Stomach (tissue), 9 donors: ENCODE results near the gene PDGFD. TPM values are rescaled to one million over a fixed set of nuclear protein-coding genes. Genes with fewer than 3 reads are reported as not detected.

ENCODE experiments used
- DNase-seq, 2 donors: peaks; one replicate each; pipeline versions ENCODE4 v3.0.0 to v3.0.0-alpha.2; 2013 to 2019
- H3K27ac ChIP-seq, 5 donors: fragments of 200-600 bp in 4 of 5; sonication (generic) in 4 of 5; one replicate each; pipeline ENCODE4 v1.5.1; 2013 to 2019; ENCODE audit warnings: mild to moderate bottlenecking in 1 of 5, moderate library complexity in 1 of 5
- H3K27me3 ChIP-seq, 3 donors: fragments of 200-600 bp; sonication (generic); one replicate each; pipeline ENCODE4 v1.5.1; 2017 to 2019; ENCODE audit warnings: mixed run types in 1 of 3
- H3K36me3 ChIP-seq, 4 donors: fragments of 200-600 bp; sonication (generic); 1 replicate in 3 of 4; 2 replicates in 1 of 4; pipeline ENCODE4 v1.5.1; 2016 to 2019
- H3K4me1 ChIP-seq, 4 donors: fragments of 200-600 bp; sonication (generic); one replicate each; pipeline ENCODE4 v1.5.1; 2016 to 2019
- H3K4me3 ChIP-seq, 4 donors: fragments of 200-600 bp; sonication (generic) in 3 of 4; one replicate each; pipeline ENCODE4 v1.5.1; 2016 to 2019; ENCODE audit warnings: mild to moderate bottlenecking in 1 of 4
- H3K9me3 ChIP-seq, 4 donors: fragments of 200-600 bp; sonication (generic); one replicate each; pipeline ENCODE4 v1.5.1; 2016 to 2019
- EP300 ChIP-seq: sonication (generic); formaldehyde crosslinking; IDR thresholded peaks from one replicate; pipeline ENCODE4 v1.6.1; 2017; ENCODE audit warnings: antibody characterized with exemption
- POLR2A ChIP-seq, 4 donors: fragments of 450-650 bp; IDR thresholded peaks; one replicate each; pipeline ENCODE4 v1.6.1; 2016; ENCODE audit warnings: antibody characterized with exemption in 4 of 4, control low read depth in 2 of 4, mild to moderate bottlenecking in 1 of 4, moderate library complexity in 1 of 4
- POLR2AphosphoS5 ChIP-seq, 3 donors: sonication (generic); formaldehyde crosslinking; IDR thresholded peaks; one replicate each; pipeline ENCODE4 v1.6.1; 2016; ENCODE audit warnings: antibody characterized with exemption in 3 of 3
- WGBS, 5 donors: extraction: QIAGEN DNeasy Blood & Tissue Kit in 3 of 5; methylation state at CpG; one replicate each; pipeline versions ENCODE4 v1.1.5 to v1.1.7; 2013 to 2018; 5-methylcytosine and 5-hydroxymethylcytosine counted together
- intact Hi-C: fragments of 100-400 bp; cut with DNase I; formaldehyde crosslinking; loops from one replicate; pipeline ENCODE4 v1.15.1; 2023; ENCODE audit warnings: low total_unique reads
- polyA plus RNA-seq, 3 donors: library from polyadenylated mRNA; stranded (reverse); fragments of 200-250 nt; gene quantifications; one replicate each; pipeline ENCODE4 v1.2.3, GENCODE V29; 2013
- total RNA-seq, 5 donors: library from RNA; depleted of rRNA; stranded (reverse); fragments of >200 nt; gene quantifications; one replicate each; pipeline versions ENCODE4 v1.1.0 to v1.2.3, GENCODE V29; 2014 to 2016
- TF ChIP-seq, protein P1 (sequence below), 7 experiments: fragments of 450-650 bp in 4 of 7; fragments of 200-600 bp in 3 of 7; sonication (generic) in 3 of 7; IDR thresholded peaks; one replicate each; pipeline ENCODE4 v1.5.1; 2016 to 2019; ENCODE audit warnings: antibody characterized with exemption in 7 of 7, control low read depth in 2 of 7, mild to moderate bottlenecking in 1 of 7
- donor health status: healthy with polysubstance abuse.
- donor health status: Bipolar disorder and iron deficiency.
- donor health status: healthy.

The PDGFD gene
- total and polyA plus RNA-seq, 8 donors = 2.4 to 41.5 (median 9.0) TPM; not detected in 1

- DNase-seq = no peak
Observed at GRCh38 chr11:104096900-104097299, 67.0 kb downstream of the PDGFD start.

GRCh38 chr11:104095791-104096190, 68.2 kb downstream of the PDGFD start:
- intact Hi-C loops = no loop called here
- H3K27ac ChIP-seq = no peak overlapping the region
- TF ChIP-seq POLR2AphosphoS5 (IDR thresholded peaks at IDR 0.05) (no peak), POLR2A (IDR thresholded peaks at IDR 0.05) (no peak), EP300 (no peak)
- TF ChIP-seq, protein P1, sequence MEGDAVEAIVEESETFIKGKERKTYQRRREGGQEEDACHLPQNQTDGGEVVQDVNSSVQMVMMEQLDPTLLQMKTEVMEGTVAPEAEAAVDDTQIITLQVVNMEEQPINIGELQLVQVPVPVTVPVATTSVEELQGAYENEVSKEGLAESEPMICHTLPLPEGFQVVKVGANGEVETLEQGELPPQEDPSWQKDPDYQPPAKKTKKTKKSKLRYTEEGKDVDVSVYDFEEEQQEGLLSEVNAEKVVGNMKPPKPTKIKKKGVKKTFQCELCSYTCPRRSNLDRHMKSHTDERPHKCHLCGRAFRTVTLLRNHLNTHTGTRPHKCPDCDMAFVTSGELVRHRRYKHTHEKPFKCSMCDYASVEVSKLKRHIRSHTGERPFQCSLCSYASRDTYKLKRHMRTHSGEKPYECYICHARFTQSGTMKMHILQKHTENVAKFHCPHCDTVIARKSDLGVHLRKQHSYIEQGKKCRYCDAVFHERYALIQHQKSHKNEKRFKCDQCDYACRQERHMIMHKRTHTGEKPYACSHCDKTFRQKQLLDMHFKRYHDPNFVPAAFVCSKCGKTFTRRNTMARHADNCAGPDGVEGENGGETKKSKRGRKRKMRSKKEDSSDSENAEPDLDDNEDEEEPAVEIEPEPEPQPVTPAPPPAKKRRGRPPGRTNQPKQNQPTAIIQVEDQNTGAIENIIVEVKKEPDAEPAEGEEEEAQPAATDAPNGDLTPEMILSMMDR (IDR thresholded peaks at IDR 0.05) = no peak
- no peak for DNase-seq
- no peak overlapping the region for H3K4me3 ChIP-seq
- no peaks in the 10 kb centered on the region for H3K9me3 ChIP-seq
- H3K4me1 ChIP-seq = peaks cover 0 to 35% (median 15%) of the 10 kb centered on the region in 4 donors
- no peaks in the 10 kb centered on the region for H3K27me3 ChIP-seq
- no peaks in the 10 kb centered on the region for H3K36me3 ChIP-seq

More at GRCh38 chr11:104096900-104097299, 67.0 kb downstream of the PDGFD start:
- no peak overlapping the region for H3K27ac ChIP-seq
- intact Hi-C loops = no loop called here
- WGBS, 5 donors = 67 to 84% (median 70%) methylated on average over 4 of the region's 4 CpGs
- H3K9me3 ChIP-seq = no peaks in the 10 kb centered on the region
- TF ChIP-seq POLR2A (IDR thresholded peaks at IDR 0.05) (no peak), EP300 (no peak), POLR2AphosphoS5 (IDR thresholded peaks at IDR 0.05) (no peak)
- TF ChIP-seq, protein P1 (IDR thresholded peaks at IDR 0.05) = no peak
- H3K4me3 ChIP-seq = no peak overlapping the region
- no peaks in the 10 kb centered on the region for H3K36me3 ChIP-seq
- peaks cover 0 to 24% (median 10%) of the 10 kb centered on the region in 4 donors for H3K4me1 ChIP-seq
- H3K27me3 ChIP-seq = no peaks in the 10 kb centered on the region

GRCh38 chr11:104094576-104094975, 69.4 kb downstream of the PDGFD start:
- intact Hi-C loops = no loop called here
- Histone ChIP-seq H3K4me1 (peaks cover 0 to 39% (median 16%) of the 10 kb centered on the region in 4 donors), H3K27me3 (no peaks in the 10 kb centered on the region), H3K36me3 (no peaks in the 10 kb centered on the region), H3K9me3 (no peaks in the 10 kb centered on the region), H3K4me3 (no peak overlapping the region), H3K27ac (no peak overlapping the region)
- WGBS, 5 donors = 71 to 81% (median 74%) methylated on average over 3 of the region's 3 CpGs
- no peak for DNase-seq
- no peak for TF ChIP-seq EP300
- TF ChIP-seq POLR2A (IDR thresholded peaks at IDR 0.05) = no peak
- TF ChIP-seq, protein P1 (IDR thresholded peaks at IDR 0.05) = no peak
- no peak for TF ChIP-seq POLR2AphosphoS5 (IDR thresholded peaks at IDR 0.05)

DNA sequence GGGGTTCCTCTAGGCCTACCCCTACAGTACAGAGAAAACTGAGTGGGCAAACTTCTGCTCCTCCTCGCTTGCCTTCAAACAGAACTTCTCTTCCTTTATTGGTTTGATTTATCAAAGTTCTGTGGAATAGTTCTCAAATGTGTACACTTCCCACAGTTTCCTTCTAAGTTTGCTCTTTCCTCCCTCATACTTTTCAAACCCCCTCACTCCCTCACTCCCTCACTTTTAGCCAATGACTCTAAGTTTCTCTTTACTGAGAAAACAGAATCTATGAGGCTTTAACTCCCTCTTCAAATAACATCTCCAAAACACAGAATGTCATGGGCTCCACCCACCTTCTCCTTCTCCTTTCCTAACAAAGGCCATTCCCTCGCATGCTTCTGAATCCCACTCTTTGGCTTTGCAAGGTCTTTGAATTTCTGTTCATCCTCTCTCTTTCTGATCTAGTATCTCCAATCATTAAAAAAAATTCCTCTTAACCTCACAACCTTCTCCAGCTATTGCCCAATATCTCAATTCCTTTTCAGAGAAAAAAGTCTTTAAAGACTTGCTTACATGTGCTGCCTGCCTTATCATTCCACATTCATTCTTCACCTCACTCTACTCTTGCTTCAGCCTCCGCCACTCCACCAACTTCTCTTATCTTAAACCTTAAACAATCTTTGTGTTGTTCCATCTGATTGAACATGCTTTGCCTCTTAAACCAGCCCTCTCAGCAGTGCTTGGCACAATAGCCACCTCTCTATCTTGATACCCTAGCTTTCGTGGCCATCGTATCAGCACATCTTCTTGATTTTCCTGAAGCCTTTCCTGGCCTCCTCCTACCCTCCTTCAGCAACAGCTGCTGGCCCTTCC, 70.3 kb downstream of the PDGFD start:
- WGBS, 5 donors = 46 to 75% (median 61%) methylated on average over 5 of the region's 5 CpGs
- H3K4me3 ChIP-seq = no peak overlapping the region
- TF ChIP-seq, protein P1 (IDR thresholded peaks at IDR 0.05) = no peak
- no peak for TF ChIP-seq EP300
- TF ChIP-seq POLR2A (IDR thresholded peaks at IDR 0.05) = no peak
- TF ChIP-seq POLR2AphosphoS5 (IDR thresholded peaks at IDR 0.05) = no peak
- no peak overlapping the region for H3K27ac ChIP-seq
- H3K4me1 ChIP-seq = peaks cover 0 to 39% (median 16%) of the 10 kb centered on the region in 4 donors
- H3K27me3 ChIP-seq = no peaks in the 10 kb centered on the region
- no peaks in the 10 kb centered on the region for H3K36me3 ChIP-seq
- no peak for DNase-seq
- no peaks in the 10 kb centered on the region for H3K9me3 ChIP-seq
- intact Hi-C loops = no loop called here
